HEK293T (cell line): ENCODE data around the gene ZYG11B.
"Not testable (repeated sequence)": the region's sequence is repeated elsewhere in the genome, so short reads cannot be mapped to it uniquely, and the experiment has no call there.

Source experiments
- CTBP1 ChIP-seq: fragments of 450-650 bp; IDR thresholded peaks from 2 replicates; pipeline ENCODE4 v1.6.1; 2016; ENCODE audit warnings: borderline replicate concordance
- FOXK2 ChIP-seq: fragments of 450-650 bp; IDR thresholded peaks from 2 replicates; pipeline ENCODE4 v1.6.1; 2016; ENCODE audit warnings: mild to moderate bottlenecking
- SP1 ChIP-seq: fragments of 450-650 bp; IDR thresholded peaks from 2 replicates; pipeline ENCODE4 v1.6.1; 2017
- TARDBP ChIP-seq: fragments of 450-650 bp; IDR thresholded peaks from 2 replicates; pipeline ENCODE4 v1.6.1; 2016
- ZNF384 ChIP-seq: fragments of 450-650 bp; IDR thresholded peaks from 2 replicates; pipeline ENCODE4 v1.6.1; 2016

DNA sequence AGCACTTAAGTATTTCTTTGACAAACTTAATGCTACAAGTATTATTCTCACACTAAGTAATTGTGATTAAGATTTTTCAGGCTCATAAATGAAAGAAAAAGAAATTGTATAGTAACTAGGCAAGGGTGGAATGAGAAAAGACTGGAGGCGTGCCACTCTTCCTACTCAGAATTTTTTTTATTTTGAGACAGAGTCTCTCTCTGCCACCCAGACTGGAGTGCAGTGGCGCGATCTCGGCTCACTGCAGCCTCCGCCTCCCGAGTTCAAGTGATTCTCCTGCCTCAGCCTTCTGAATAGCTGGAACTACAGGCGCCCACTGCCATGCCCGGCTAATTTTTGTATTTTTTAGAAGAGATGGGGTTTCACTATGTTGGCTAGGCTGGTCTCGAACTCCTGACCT, 9.1 kb downstream of the ZYG11B start:
- TF ChIP-seq SP1, ZNF384, FOXK2, TARDBP, CTBP1: not testable (repeated sequence)
